ENCODE data around the gene BMAL2.

The BMAL2 gene

DNA sequence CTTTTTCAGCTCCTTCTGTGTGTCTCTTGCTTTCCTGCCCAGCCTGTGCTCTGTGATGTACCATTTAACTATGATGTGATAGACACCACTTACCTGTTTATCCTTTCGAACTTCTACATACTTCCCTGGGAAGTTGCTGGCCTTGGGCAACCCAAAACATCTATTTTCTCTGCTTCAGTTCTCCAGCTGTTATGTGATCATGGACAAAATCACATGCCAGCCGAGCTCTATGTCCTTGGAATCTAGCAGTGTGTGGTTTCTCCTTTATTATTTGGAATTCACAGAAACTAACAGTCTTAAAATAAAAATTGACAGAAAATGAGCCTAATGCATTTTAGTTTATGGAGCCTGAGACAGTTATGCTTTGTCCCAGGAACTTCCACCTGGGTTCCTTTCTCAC, 22.9 kb downstream of the BMAL2 start:
- TF ChIP-seq USF1 (IDR thresholded peaks at IDR 0.05) (no peak), CREB1 (IDR thresholded peaks at IDR 0.05; ENCODE audit: low read depth) (no peak), NFIC (IDR thresholded peaks at IDR 0.05) (no peak), TEAD4 (IDR thresholded peaks at IDR 0.05) (no peak), TAF1 (IDR thresholded peaks at IDR 0.05; ENCODE audit: low read depth) (no peak), YY1 (IDR thresholded peaks at IDR 0.05; ENCODE audit: low read depth) (no peak), RAD21 (IDR thresholded peaks at IDR 0.05; ENCODE audit: low read depth) (no peak), TCF12 (IDR thresholded peaks at IDR 0.05; ENCODE audit: low read depth) (no peak), EP300 (IDR thresholded peaks at IDR 0.05; ENCODE audit: borderline replicate concordance) (no peak), MAX (IDR thresholded peaks at IDR 0.05) (no peak), CEBPB (IDR thresholded peaks at IDR 0.05) (no peak), FOXM1 (IDR thresholded peaks at IDR 0.05; ENCODE audit: borderline replicate concordance, low read depth) (no peak), EGR1 (IDR thresholded peaks at IDR 0.05) (no peak), ZBTB7A (IDR thresholded peaks at IDR 0.05; ENCODE audit: low read depth) (no peak)
- TF ChIP-seq, protein P1, sequence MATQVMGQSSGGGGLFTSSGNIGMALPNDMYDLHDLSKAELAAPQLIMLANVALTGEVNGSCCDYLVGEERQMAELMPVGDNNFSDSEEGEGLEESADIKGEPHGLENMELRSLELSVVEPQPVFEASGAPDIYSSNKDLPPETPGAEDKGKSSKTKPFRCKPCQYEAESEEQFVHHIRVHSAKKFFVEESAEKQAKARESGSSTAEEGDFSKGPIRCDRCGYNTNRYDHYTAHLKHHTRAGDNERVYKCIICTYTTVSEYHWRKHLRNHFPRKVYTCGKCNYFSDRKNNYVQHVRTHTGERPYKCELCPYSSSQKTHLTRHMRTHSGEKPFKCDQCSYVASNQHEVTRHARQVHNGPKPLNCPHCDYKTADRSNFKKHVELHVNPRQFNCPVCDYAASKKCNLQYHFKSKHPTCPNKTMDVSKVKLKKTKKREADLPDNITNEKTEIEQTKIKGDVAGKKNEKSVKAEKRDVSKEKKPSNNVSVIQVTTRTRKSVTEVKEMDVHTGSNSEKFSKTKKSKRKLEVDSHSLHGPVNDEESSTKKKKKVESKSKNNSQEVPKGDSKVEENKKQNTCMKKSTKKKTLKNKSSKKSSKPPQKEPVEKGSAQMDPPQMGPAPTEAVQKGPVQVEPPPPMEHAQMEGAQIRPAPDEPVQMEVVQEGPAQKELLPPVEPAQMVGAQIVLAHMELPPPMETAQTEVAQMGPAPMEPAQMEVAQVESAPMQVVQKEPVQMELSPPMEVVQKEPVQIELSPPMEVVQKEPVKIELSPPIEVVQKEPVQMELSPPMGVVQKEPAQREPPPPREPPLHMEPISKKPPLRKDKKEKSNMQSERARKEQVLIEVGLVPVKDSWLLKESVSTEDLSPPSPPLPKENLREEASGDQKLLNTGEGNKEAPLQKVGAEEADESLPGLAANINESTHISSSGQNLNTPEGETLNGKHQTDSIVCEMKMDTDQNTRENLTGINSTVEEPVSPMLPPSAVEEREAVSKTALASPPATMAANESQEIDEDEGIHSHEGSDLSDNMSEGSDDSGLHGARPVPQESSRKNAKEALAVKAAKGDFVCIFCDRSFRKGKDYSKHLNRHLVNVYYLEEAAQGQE (IDR thresholded peaks at IDR 0.05; ENCODE audit: low read depth), result no peak

- TF ChIP-seq CREB1 (IDR thresholded peaks at IDR 0.05; ENCODE audit: low read depth) (no peak), NFIC (IDR thresholded peaks at IDR 0.05) (no peak), TEAD4 (IDR thresholded peaks at IDR 0.05) (no peak), TAF1 (IDR thresholded peaks at IDR 0.05; ENCODE audit: low read depth) (no peak), YY1 (IDR thresholded peaks at IDR 0.05; ENCODE audit: low read depth) (no peak), RAD21 (IDR thresholded peaks at IDR 0.05; ENCODE audit: low read depth) (no peak), CEBPB (IDR thresholded peaks at IDR 0.05) (no peak), MAX (IDR thresholded peaks at IDR 0.05) (no peak), TCF12 (IDR thresholded peaks at IDR 0.05; ENCODE audit: low read depth) (no peak), EGR1 (IDR thresholded peaks at IDR 0.05) (no peak), USF1 (IDR thresholded peaks at IDR 0.05) (no peak)
Measured at GRCh38 chr12:27355979-27356378, 23.3 kb downstream of the BMAL2 start.

- TF ChIP-seq RAD21 (IDR thresholded peaks at IDR 0.05; ENCODE audit: low read depth) (no peak), YY1 (IDR thresholded peaks at IDR 0.05; ENCODE audit: low read depth) (no peak), ZBTB7A (IDR thresholded peaks at IDR 0.05; ENCODE audit: low read depth) (no peak)
Measured at GRCh38 chr12:27359578-27360340, 27.1 kb downstream of the BMAL2 start.

DNA sequence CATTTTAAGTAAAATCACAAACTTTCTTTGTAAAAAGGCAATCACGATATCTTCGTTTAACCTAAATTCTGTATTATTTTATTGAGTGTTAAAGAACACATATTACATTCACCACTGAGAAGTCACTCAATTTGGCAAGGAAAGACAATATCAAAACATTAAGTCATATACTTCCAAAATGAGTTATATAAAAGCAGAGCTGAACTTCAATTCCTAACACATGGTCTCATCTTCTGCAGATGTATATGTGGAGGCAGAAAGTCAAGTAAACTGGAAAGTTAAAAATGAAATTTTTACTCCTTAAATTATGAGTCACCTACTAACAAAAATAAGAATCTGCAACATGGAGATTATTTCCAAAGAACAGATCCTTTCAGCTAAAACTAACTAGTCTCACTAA, 28.7 kb downstream of the BMAL2 start:
- TF ChIP-seq EP300 (IDR thresholded peaks at IDR 0.05; ENCODE audit: borderline replicate concordance) (no peak), MAX (IDR thresholded peaks at IDR 0.05) (no peak), EGR1 (IDR thresholded peaks at IDR 0.05) (no peak), TAF1 (IDR thresholded peaks at IDR 0.05; ENCODE audit: low read depth) (no peak), USF1 (IDR thresholded peaks at IDR 0.05) (no peak), NFIC (IDR thresholded peaks at IDR 0.05) (no peak), CREB1 (IDR thresholded peaks at IDR 0.05; ENCODE audit: low read depth) (no peak), YY1 (IDR thresholded peaks at IDR 0.05; ENCODE audit: low read depth) (no peak), FOXM1 (IDR thresholded peaks at IDR 0.05; ENCODE audit: borderline replicate concordance, low read depth) (no peak), TEAD4 (IDR thresholded peaks at IDR 0.05) (no peak), CEBPB (IDR thresholded peaks at IDR 0.05) (no peak), TCF12 (IDR thresholded peaks at IDR 0.05; ENCODE audit: low read depth) (no peak)
- TF ChIP-seq, protein P1 (IDR thresholded peaks at IDR 0.05; ENCODE audit: low read depth), result no peak

DNA sequence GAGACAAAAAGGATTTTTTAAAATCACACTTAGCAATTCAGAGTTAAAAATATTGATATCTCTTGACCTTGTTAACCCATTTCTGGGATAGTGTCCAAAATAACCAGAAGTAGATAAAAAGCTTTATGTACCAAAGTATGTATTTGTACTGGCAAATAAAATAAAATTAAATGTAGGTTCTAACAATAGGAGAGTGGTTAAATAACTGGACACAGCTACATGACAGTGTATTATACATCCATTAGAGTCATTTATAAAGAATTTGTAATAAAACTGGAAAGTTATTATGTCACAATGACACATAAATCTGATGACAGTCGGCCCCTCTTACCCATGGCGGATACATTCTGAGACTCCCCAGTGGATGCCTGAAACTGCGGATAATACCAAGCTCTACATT, 34.0 kb downstream of the BMAL2 start:
- TF ChIP-seq USF1 (IDR thresholded peaks at IDR 0.05), result no peak
- TF ChIP-seq TCF12 (IDR thresholded peaks at IDR 0.05; ENCODE audit: low read depth), result no peak
- no peak for TF ChIP-seq FOXM1 (IDR thresholded peaks at IDR 0.05; ENCODE audit: borderline replicate concordance, low read depth)
- TF ChIP-seq MAX (IDR thresholded peaks at IDR 0.05), result no peak
- TF ChIP-seq EP300 (IDR thresholded peaks at IDR 0.05; ENCODE audit: borderline replicate concordance), result no peak
- TF ChIP-seq CREB1 (IDR thresholded peaks at IDR 0.05; ENCODE audit: low read depth), result no peak
- no peak for TF ChIP-seq CEBPB (IDR thresholded peaks at IDR 0.05)
- TF ChIP-seq NFIC (IDR thresholded peaks at IDR 0.05), result no peak
- TF ChIP-seq TEAD4 (IDR thresholded peaks at IDR 0.05), result no peak
- TF ChIP-seq EGR1 (IDR thresholded peaks at IDR 0.05), result no peak
- no peak for TF ChIP-seq RAD21 (IDR thresholded peaks at IDR 0.05; ENCODE audit: low read depth)
- TF ChIP-seq, protein P1 (IDR thresholded peaks at IDR 0.05; ENCODE audit: low read depth), result no peak
- TF ChIP-seq YY1 (IDR thresholded peaks at IDR 0.05; ENCODE audit: low read depth), result no peak
- TF ChIP-seq TAF1 (IDR thresholded peaks at IDR 0.05; ENCODE audit: low read depth), result no peak
- no peak for TF ChIP-seq ZBTB7A (IDR thresholded peaks at IDR 0.05; ENCODE audit: low read depth)

Data from Ishikawa (cell line).